ENCODE data around the gene CECR2. TPM values are rescaled to one million over a fixed set of nuclear protein-coding genes. Genes with fewer than 3 reads are reported as not detected.

CECR2 gene
- total RNA-seq, 2 experiments from 2014 or later: not detected

DNA sequence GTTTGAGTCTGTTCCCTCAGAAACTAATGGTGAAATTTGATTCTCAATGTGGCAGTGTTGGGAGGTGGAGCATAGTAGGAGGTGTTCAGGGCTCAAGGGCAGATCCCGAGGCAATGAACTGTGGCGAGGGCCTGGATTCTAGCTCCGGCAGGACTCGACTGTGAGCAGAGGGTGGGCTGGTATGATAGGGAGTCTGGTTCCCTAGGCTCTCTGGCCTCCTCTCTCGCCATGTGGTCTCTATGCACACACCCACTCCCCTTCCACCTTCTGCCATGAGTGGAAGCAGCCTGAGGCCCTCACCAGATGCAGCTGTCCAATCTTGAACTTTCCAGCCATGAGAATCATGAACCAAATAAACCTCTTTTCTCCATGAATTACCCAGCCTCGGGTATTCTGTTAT, 227.0 kb downstream of the CECR2 start:
- POLR2A ChIA-PET: no interaction called here
- Histone ChIP-seq H3K9me3 (ENCODE audit: control insufficient read depth in 1 of 2, insufficient read depth in 1 of 2, low read length in 2 of 2) (no peaks in the 10 kb centered on the region), H3K4me3 (ENCODE audit: low read length) (no peak overlapping the region), H3K36me3 (ENCODE audit: insufficient read depth, low read length) (peaks cover 80% of the 10 kb centered on the region), H3K27ac (ENCODE audit: low read depth in 1 of 2, low read length in 2 of 2) (no peak overlapping the region), H3K4me1 (ENCODE audit: insufficient read depth, low read length) (no peaks in the 10 kb centered on the region), H3K27me3 (ENCODE audit: control insufficient read depth in 1 of 2, insufficient read depth in 2 of 2, low read length in 2 of 2) (no peaks in the 10 kb centered on the region)
- no peaks in the 10 kb centered on the region for H3K4me1 Mint-ChIP-seq (ENCODE audit: low read depth)
- H3K27ac Mint-ChIP-seq: no peak overlapping the region
- no peaks in the 10 kb centered on the region for H3K9me3 Mint-ChIP-seq
- H3K27me3 Mint-ChIP-seq: no peaks in the 10 kb centered on the region
- no peak overlapping the region for H3K4me3 Mint-ChIP-seq
- ATAC-seq (ENCODE audit: poor library complexity) (no peak), DNase-seq (no peak)
- peaks cover 99% of the 10 kb centered on the region for H3K36me3 Mint-ChIP-seq (ENCODE audit: low read depth)
- TF ChIP-seq, protein P1, sequence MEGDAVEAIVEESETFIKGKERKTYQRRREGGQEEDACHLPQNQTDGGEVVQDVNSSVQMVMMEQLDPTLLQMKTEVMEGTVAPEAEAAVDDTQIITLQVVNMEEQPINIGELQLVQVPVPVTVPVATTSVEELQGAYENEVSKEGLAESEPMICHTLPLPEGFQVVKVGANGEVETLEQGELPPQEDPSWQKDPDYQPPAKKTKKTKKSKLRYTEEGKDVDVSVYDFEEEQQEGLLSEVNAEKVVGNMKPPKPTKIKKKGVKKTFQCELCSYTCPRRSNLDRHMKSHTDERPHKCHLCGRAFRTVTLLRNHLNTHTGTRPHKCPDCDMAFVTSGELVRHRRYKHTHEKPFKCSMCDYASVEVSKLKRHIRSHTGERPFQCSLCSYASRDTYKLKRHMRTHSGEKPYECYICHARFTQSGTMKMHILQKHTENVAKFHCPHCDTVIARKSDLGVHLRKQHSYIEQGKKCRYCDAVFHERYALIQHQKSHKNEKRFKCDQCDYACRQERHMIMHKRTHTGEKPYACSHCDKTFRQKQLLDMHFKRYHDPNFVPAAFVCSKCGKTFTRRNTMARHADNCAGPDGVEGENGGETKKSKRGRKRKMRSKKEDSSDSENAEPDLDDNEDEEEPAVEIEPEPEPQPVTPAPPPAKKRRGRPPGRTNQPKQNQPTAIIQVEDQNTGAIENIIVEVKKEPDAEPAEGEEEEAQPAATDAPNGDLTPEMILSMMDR (IDR thresholded peaks at IDR 0.05): no peak
- intact Hi-C loops (cut with DNase I, micrococcal nuclease): no loop called here
- CTCF ChIA-PET: no interaction called here

DNA sequence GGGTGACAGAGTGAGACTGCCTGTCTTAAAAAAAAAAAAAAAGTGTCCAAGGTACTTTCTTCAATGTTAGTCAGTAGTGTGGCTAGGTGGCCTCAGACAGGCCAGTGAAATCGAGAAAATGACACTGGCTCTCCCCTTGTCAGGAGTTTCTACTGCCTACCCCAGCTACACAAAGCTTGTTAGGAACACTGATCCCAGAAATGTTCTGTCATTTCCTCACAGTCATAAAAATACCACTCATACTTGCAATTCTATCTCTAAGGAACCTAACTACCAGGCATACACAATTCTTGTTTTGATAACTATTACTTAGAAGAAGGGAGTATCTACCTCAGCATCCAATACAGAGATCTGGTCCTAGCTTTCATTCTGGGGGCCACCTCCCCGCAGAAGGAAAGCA, 228.0 kb downstream of the CECR2 start:
- CTCF ChIA-PET: no interaction called here
- Mint-ChIP-seq H3K4me3 (no peak overlapping the region), H3K36me3 (ENCODE audit: low read depth) (peaks cover 93% of the 10 kb centered on the region), H3K9me3 (no peaks in the 10 kb centered on the region), H3K4me1 (ENCODE audit: low read depth) (no peaks in the 10 kb centered on the region), H3K27me3 (no peaks in the 10 kb centered on the region), H3K27ac (no peak overlapping the region)
- POLR2A ChIA-PET: no interaction called here
- H3K36me3 ChIP-seq (ENCODE audit: insufficient read depth, low read length): peaks cover 77% of the 10 kb centered on the region
- H3K27ac ChIP-seq (ENCODE audit: low read depth in 1 of 2, low read length in 2 of 2): no peak overlapping the region
- TF ChIP-seq, protein P1 (IDR thresholded peaks at IDR 0.05): no peak
- H3K9me3 ChIP-seq (ENCODE audit: control insufficient read depth in 1 of 2, insufficient read depth in 1 of 2, low read length in 2 of 2): no peaks in the 10 kb centered on the region
- no peaks in the 10 kb centered on the region for H3K27me3 ChIP-seq (ENCODE audit: control insufficient read depth in 1 of 2, insufficient read depth in 2 of 2, low read length in 2 of 2)
- DNase-seq (no peak), ATAC-seq (ENCODE audit: poor library complexity) (no peak)
- intact Hi-C loops (cut with DNase I, micrococcal nuclease): no loop called here
- no peak overlapping the region for H3K4me3 ChIP-seq (ENCODE audit: low read length)
- H3K4me1 ChIP-seq (ENCODE audit: insufficient read depth, low read length): no peaks in the 10 kb centered on the region

DNA sequence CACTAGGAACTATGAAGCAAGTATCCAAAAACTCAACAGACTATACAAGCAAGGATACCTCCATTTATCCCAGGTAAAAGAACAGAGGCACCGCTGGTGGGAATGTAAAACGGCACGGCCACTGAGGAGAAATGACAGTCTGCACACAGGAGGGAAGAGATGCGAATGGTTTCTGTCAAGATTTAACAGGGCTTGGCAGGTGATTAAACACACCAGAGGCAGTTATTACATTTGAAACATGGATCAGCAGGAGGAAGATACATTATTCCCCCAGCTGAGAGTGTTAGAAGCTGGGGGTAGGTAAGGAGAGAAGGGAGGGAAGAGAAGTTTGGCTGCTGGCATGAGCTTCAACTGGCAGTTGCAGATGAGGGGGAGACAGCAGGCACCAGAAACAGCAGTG, 229.1 kb downstream of the CECR2 start:
- Mint-ChIP-seq H3K27me3 (no peaks in the 10 kb centered on the region), H3K9me3 (no peaks in the 10 kb centered on the region), H3K36me3 (ENCODE audit: low read depth) (peaks cover 82% of the 10 kb centered on the region), H3K4me1 (ENCODE audit: low read depth) (no peaks in the 10 kb centered on the region), H3K27ac (no peak overlapping the region), H3K4me3 (no peak overlapping the region)
- TF ChIP-seq, protein P1 (IDR thresholded peaks at IDR 0.05): no peak
- H3K36me3 ChIP-seq (ENCODE audit: insufficient read depth, low read length): peaks cover 69% of the 10 kb centered on the region
- H3K4me1 ChIP-seq (ENCODE audit: insufficient read depth, low read length): no peaks in the 10 kb centered on the region
- ChIA-PET POLR2A (no interaction called here), CTCF (no interaction called here)
- intact Hi-C loops (cut with DNase I, micrococcal nuclease): no loop called here
- no peaks in the 10 kb centered on the region for H3K9me3 ChIP-seq (ENCODE audit: control insufficient read depth in 1 of 2, insufficient read depth in 1 of 2, low read length in 2 of 2)
- no peak overlapping the region for H3K4me3 ChIP-seq (ENCODE audit: low read length)
- ATAC-seq (ENCODE audit: poor library complexity): no peak
- H3K27ac ChIP-seq (ENCODE audit: low read depth in 1 of 2, low read length in 2 of 2): no peak overlapping the region
- no peaks in the 10 kb centered on the region for H3K27me3 ChIP-seq (ENCODE audit: control insufficient read depth in 1 of 2, insufficient read depth in 2 of 2, low read length in 2 of 2)
- no peak for DNase-seq

Data from CD4-positive, alpha-beta T cell (primary cell).